Prostate gland (tissue), 2 donors: ENCODE results near the gene EEFSEC.

Source experiments
- POLR2A ChIP-seq: fragments of 450-650 bp; IDR thresholded peaks from one replicate; pipeline ENCODE4 v1.6.1; 2016; ENCODE audit warnings: antibody characterized with exemption, mild to moderate bottlenecking
- TF ChIP-seq, protein P1 (sequence below), 4 experiments: fragments of 200-600 bp in 2 of 4; fragments of 450-650 bp in 2 of 4; sonication (generic) in 2 of 4; IDR thresholded peaks; 1 replicate in 3 of 4; 2 replicates in 1 of 4; pipeline ENCODE4 v1.5.1; 2016 to 2019; ENCODE audit warnings: antibody characterized with exemption in 4 of 4, mild to moderate bottlenecking in 2 of 4, moderate library complexity in 2 of 4

DNA sequence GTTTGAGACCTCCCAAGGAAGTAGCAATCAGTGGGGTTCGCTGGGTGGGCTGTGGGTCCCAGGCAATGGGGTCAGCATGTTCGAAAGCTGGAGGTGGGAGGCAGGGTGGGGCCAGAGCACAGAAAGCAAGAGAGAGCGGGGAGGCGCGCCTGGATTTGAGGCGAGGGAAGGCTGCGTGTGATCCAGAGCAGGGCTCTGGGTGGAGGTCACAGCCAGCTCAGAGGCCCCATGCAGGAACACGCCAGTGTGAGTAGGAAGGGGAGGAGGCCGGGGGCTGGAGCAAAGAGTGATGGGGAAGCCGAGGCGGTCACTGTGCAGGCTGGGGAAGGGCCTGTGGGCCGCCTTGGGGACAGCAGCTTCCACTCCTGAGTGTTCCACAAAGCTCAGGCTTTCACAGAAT lies 304.7 kb downstream of the EEFSEC start:
- TF ChIP-seq, protein P1, sequence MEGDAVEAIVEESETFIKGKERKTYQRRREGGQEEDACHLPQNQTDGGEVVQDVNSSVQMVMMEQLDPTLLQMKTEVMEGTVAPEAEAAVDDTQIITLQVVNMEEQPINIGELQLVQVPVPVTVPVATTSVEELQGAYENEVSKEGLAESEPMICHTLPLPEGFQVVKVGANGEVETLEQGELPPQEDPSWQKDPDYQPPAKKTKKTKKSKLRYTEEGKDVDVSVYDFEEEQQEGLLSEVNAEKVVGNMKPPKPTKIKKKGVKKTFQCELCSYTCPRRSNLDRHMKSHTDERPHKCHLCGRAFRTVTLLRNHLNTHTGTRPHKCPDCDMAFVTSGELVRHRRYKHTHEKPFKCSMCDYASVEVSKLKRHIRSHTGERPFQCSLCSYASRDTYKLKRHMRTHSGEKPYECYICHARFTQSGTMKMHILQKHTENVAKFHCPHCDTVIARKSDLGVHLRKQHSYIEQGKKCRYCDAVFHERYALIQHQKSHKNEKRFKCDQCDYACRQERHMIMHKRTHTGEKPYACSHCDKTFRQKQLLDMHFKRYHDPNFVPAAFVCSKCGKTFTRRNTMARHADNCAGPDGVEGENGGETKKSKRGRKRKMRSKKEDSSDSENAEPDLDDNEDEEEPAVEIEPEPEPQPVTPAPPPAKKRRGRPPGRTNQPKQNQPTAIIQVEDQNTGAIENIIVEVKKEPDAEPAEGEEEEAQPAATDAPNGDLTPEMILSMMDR (IDR thresholded peaks at IDR 0.05), result no peak
- TF ChIP-seq POLR2A, result no peak
